Uterus (tissue), 4 donors: ENCODE results near the gene SLC35F3. TPM values are rescaled to one million over a fixed set of nuclear protein-coding genes. Genes with fewer than 3 reads are reported as not detected.

Experiments used
- DNase-seq, 2 donors: peaks; one replicate each; pipeline ENCODE4 v3.0.0-alpha.2; 2019 to 2020
- H3K27ac ChIP-seq, 2 donors: fragments of 200-600 bp; sonication (generic); 1 replicate in 1 of 2; 2 replicates in 1 of 2; pipeline ENCODE4 v1.5.1; 2016 to 2018
- H3K27me3 ChIP-seq, 2 donors: fragments of 200-600 bp; sonication (generic); one replicate each; pipeline ENCODE4 v1.5.1; 2018 to 2019; ENCODE audit warnings: control low read depth in 1 of 2
- H3K36me3 ChIP-seq, 2 donors: fragments of 200-600 bp; sonication (generic); one replicate each; pipeline ENCODE4 v1.5.1; 2019; ENCODE audit warnings: control low read depth in 1 of 2
- H3K4me1 ChIP-seq, 2 donors: fragments of 200-600 bp; sonication (generic); one replicate each; pipeline ENCODE4 v1.5.1; 2018 to 2019; ENCODE audit warnings: control low read depth in 1 of 2
- H3K4me3 ChIP-seq, 2 donors: fragments of 200-600 bp; sonication (generic); 1 replicate in 1 of 2; 2 replicates in 1 of 2; pipeline ENCODE4 v1.5.1; 2018 to 2019; ENCODE audit warnings: mild to moderate bottlenecking in 1 of 2
- H3K9me3 ChIP-seq, 2 donors: fragments of 200-600 bp; sonication (generic); one replicate each; pipeline ENCODE4 v1.5.1; 2019; ENCODE audit warnings: control low read depth in 1 of 2
- CTCF ChIP-seq, 4 experiments: fragments of 200-600 bp in 2 of 4; fragments of 450-650 bp in 2 of 4; sonication (generic) in 2 of 4; IDR thresholded peaks; one replicate each; pipeline ENCODE4 v1.5.1; 2016 to 2019; ENCODE audit warnings: antibody characterized with exemption in 4 of 4, mild to moderate bottlenecking in 2 of 4, moderate library complexity in 1 of 4
- POLR2A ChIP-seq, 2 donors: fragments of 450-650 bp; IDR thresholded peaks; one replicate each; pipeline ENCODE4 v1.6.1; 2016; ENCODE audit warnings: antibody characterized with exemption in 2 of 2, mild to moderate bottlenecking in 1 of 2, moderate library complexity in 1 of 2
- intact Hi-C: fragments of 100-400 bp; cut with DNase I; formaldehyde crosslinking; loops from one replicate; pipeline ENCODE4 v1.15.1; 2023; ENCODE audit warnings: low total_unique reads
- total RNA-seq, 4 donors: library from RNA; depleted of rRNA in 3 of 4; stranded (reverse); fragments of >200 nt in 3 of 4; gene quantifications; one replicate each; pipeline versions ENCODE4 v1.1.0 to v1.2.4, GENCODE V29; 2014 to 2023
- donor health status: DM: yes; HTN: yes; CAD: no.

Gene SLC35F3
- total RNA-seq, 4 donors from 2014 or later, result 0.24 to 0.62 (median 0.26) TPM; not detected in 1

- intact Hi-C loops, result no loop called here
- TF ChIP-seq CTCF (IDR thresholded peaks at IDR 0.05) (no peak), POLR2A (IDR thresholded peaks at IDR 0.05) (no peak)
- Histone ChIP-seq H3K4me1 (no peaks in the 10 kb centered on the region), H3K36me3 (no peaks in the 10 kb centered on the region), H3K27ac (no peak overlapping the region), H3K4me3 (no peak overlapping the region), H3K27me3 (no peaks in the 10 kb centered on the region), H3K9me3 (no peaks in the 10 kb centered on the region)
- no peak for DNase-seq
These were observed 184.9 kb downstream of the SLC35F3 start for GRCh38 chr1:234089396-234089795.

DNA sequence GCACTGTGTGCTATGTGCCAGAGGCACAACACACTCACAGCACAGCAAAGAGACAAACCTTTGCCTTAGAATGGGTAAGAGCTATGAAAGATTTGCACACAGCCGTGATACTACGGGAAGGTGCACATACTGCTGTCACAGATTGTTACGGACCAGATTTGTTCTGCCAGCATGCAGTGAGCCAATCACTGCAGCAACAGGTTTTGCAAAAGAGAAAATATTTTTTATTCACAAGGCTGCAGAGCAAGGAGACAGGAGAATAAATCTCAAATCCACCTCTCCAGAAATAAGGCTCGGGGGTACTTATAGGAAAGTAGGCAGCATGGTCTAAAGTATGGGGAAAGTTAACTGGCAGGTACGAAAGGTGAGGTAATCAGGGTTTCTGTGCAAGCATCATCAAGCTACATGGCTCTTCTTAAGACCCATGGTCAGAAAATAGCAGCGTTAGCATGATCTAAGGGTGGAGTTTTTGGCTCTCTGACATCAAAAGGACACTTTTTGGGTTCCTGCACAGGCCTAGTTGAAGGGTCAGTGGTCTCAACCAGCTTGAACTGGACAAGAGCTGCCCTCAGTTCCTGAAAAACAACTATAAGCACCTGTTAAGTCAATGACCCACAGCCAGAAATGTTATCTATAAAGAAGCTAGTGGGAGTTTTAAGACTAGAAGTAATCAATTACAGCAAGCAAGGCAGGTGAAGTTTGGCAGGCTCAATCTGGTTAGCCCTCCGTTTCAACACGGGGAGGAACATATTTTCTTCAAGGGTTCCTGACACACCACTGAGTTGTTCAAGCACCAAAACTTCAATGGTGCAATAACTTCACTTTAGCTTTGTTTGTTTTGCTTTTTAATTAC, 186.0 kb downstream of the SLC35F3 start:
- Histone ChIP-seq H3K36me3 (no peaks in the 10 kb centered on the region), H3K27me3 (no peaks in the 10 kb centered on the region), H3K9me3 (no peaks in the 10 kb centered on the region), H3K4me3 (no peak overlapping the region), H3K4me1 (no peaks in the 10 kb centered on the region), H3K27ac (no peak overlapping the region)
- no peak for DNase-seq
- intact Hi-C loops, result no loop called here
- TF ChIP-seq POLR2A (IDR thresholded peaks at IDR 0.05) (no peak), CTCF (IDR thresholded peaks at IDR 0.05) (no peak)

DNA sequence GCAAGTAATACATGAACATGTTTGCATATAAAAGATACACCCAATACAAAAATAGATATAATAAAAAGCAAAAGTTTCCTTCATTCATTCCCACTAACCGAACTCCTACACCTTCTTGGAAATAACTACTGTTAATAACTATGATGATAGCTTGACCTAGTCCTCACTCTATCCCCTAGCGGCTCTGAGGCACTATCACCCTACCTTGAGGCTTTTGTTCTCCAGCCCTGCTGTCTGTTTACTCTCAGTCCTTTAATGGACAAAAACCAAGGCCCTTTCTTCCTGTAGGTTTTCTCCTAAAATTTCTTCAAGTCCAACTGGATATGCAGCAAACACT, 186.6 kb downstream of the SLC35F3 start:
- Histone ChIP-seq H3K27me3 (no peaks in the 10 kb centered on the region), H3K4me3 (no peak overlapping the region), H3K36me3 (no peaks in the 10 kb centered on the region), H3K4me1 (no peaks in the 10 kb centered on the region), H3K27ac (no peak overlapping the region), H3K9me3 (no peaks in the 10 kb centered on the region)
- DNase-seq, result no peak
- intact Hi-C loops, result no loop called here
- TF ChIP-seq POLR2A (IDR thresholded peaks at IDR 0.05) (no peak), CTCF (IDR thresholded peaks at IDR 0.05) (no peak)

GRCh38 chr1:234091876-234092275, 187.4 kb downstream of the SLC35F3 start:
- no peaks in the 10 kb centered on the region for H3K27me3 ChIP-seq
- TF ChIP-seq POLR2A (IDR thresholded peaks at IDR 0.05) (no peak), CTCF (IDR thresholded peaks at IDR 0.05) (no peak)
- no peaks in the 10 kb centered on the region for H3K9me3 ChIP-seq
- no peaks in the 10 kb centered on the region for H3K4me1 ChIP-seq
- H3K27ac ChIP-seq, result no peak overlapping the region
- no peaks in the 10 kb centered on the region for H3K36me3 ChIP-seq
- intact Hi-C loops, result no loop called here
- H3K4me3 ChIP-seq, result no peak overlapping the region
- DNase-seq, result no peak

DNA sequence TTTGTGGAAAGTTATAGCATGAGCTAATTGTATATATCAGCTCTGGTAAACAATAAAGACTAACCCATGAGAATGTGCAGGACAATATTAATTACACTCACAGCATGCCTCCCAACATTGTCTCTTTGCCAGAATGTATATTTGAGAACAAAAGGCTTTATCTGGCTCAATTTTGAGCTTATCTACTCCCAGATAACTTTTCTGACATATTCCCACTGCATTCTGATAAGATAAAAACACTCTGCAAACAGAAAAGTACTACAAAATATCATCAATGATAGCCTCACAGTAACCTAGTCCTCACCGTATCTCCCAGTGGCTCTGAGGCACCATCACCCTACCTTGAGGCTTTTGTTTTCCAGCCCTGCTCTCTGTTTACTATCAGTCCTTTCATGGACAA, 188.6 kb downstream of the SLC35F3 start:
- intact Hi-C loops, result no loop called here
- DNase-seq, result no peak
- Histone ChIP-seq H3K4me1 (no peaks in the 10 kb centered on the region), H3K27me3 (no peaks in the 10 kb centered on the region), H3K27ac (no peak overlapping the region), H3K36me3 (no peaks in the 10 kb centered on the region), H3K9me3 (no peaks in the 10 kb centered on the region), H3K4me3 (no peak overlapping the region)
- TF ChIP-seq POLR2A (IDR thresholded peaks at IDR 0.05) (no peak), CTCF (IDR thresholded peaks at IDR 0.05) (no peak)
